Measurements from ENCODE around the gene TTC12.

DNA sequence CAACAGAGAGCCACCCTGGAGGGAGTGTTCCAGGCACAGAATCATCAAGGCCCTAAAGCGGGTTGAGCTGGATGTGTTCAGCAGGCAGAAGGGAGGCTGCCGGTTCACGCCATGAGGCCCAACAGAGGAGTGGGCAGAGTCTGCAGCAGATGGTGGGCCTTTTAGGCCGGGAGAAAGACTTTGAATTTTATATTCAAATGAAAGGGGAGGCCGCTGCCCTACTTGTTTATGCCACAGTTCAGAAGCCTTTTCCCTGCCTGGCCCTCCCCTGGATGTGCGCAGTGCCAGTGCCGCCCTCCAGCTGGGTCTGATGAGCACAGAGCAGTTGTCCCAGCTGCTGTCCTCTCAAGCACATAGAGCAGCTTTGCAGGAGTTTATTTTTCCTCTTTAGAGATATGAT lies 46.9 kb upstream of the TTC12 start:
- TF ChIP-seq TARDBP (IDR thresholded peaks at IDR 0.05) (no peak), MBD2 (IDR thresholded peaks at IDR 0.05; ENCODE audit: borderline replicate concordance, low read depth) (no peak), TEAD1 (CRISPR knock-in tag; IDR thresholded peaks at IDR 0.05) (no peak)
